ENCODE results near the gene UQCC5.

GRCh38 chr3:52537165-52537620, 788 bp downstream of the UQCC5 start:
- no peak for TF ChIP-seq TARDBP (IDR thresholded peaks at IDR 0.05)
- TF ChIP-seq FOXM1 (IDR thresholded peaks at IDR 0.05; ENCODE audit: borderline replicate concordance), result no peak
- no peak for TF ChIP-seq ELF4 (IDR thresholded peaks at IDR 0.05)
- TF ChIP-seq BHLHE40 (IDR thresholded peaks at IDR 0.05; ENCODE audit: borderline replicate concordance), result no peak
- no peak for TF ChIP-seq FOXA1 (IDR thresholded peaks at IDR 0.05)
- no peak for TF ChIP-seq SUZ12 (IDR thresholded peaks at IDR 0.05)
- TF ChIP-seq L3MBTL2 (conservative IDR thresholded peaks at IDR 0.05), result no peak
